ENCODE measurements around the gene PTGES2. TPM values are rescaled to one million over a fixed set of nuclear protein-coding genes. Genes with fewer than 3 reads are reported as not detected.

Gene PTGES2
- total and polyA plus RNA-seq, 9 of the 15 experiments (the other 6 are each of a cell fraction or from before 2014, with no cell fraction given) = 2.4 to 196 (median 90.1) TPM

- no peak for TF ChIP-seq TSHZ1 (CRISPR knock-in tag; IDR thresholded peaks at IDR 0.05)
- 0 out of 2 replicates have a peak, but pooled peaks have one; percentile 34 for TF ChIP-seq KAT7 (CRISPR knock-in tag; IDR thresholded peaks at IDR 0.05; ENCODE audit: borderline replicate concordance)
- TF ChIP-seq FOXK2 (conservative IDR thresholded peaks at IDR 0.05 in 1 of 2, IDR thresholded peaks at IDR 0.05 in 1 of 2; ENCODE audit: low read depth in 2 of 2) = no peak
- TF ChIP-seq CREM (IDR thresholded peaks at IDR 0.05; ENCODE audit: low read depth) = peak; percentile 87
- TF ChIP-seq JUNB (CRISPR knock-in tag; conservative IDR thresholded peaks at IDR 0.05) = no peak
- TF ChIP-seq ZC3H11A (IDR thresholded peaks at IDR 0.05; ENCODE audit: low read depth, low read length) = no peak
- TF ChIP-seq ZNF639 (CRISPR knock-in tag; conservative IDR thresholded peaks at IDR 0.05 in 1 of 2, IDR thresholded peaks at IDR 0.05 in 1 of 2) = 0 out of 4 replicates have a peak, but pooled peaks of 1 of the 2 experiments have one; percentile 35
- TF ChIP-seq ZNF551 (CRISPR knock-in tag; IDR thresholded peaks at IDR 0.05) = no peak
- peak; percentile 96 for TF ChIP-seq ATF7 (IDR thresholded peaks at IDR 0.05)
- TF ChIP-seq ZNF232 (CRISPR knock-in tag; IDR thresholded peaks at IDR 0.05) = no peak
- TF ChIP-seq TAF9B (IDR thresholded peaks at IDR 0.05; ENCODE audit: partially characterized antibody) = no peak
- no peak for TF ChIP-seq NFE2L1 (tag; IDR thresholded peaks at IDR 0.05; ENCODE audit: borderline replicate concordance, low read depth)
- no peak for TF ChIP-seq ZNF197 (CRISPR knock-in tag; IDR thresholded peaks at IDR 0.05; ENCODE audit: low read depth)
- no peak for TF ChIP-seq TAL1 (IDR thresholded peaks at IDR 0.05)
- TF ChIP-seq ZNF561 (CRISPR knock-in tag; conservative IDR thresholded peaks at IDR 0.05) = no peak
- TF ChIP-seq KDM5B (IDR thresholded peaks at IDR 0.05; ENCODE audit: insufficient replicate concordance, low read depth, low read length) = peak; percentile 92
- TF ChIP-seq NCOA4 (IDR thresholded peaks at IDR 0.05; ENCODE audit: partially characterized antibody) = no peak
- no peak for TF ChIP-seq ZNF695 (CRISPR knock-in tag; IDR thresholded peaks at IDR 0.05)
- TF ChIP-seq SUPT5H (IDR thresholded peaks at IDR 0.05) = peak; percentile 65
- peak; percentile 68 for TF ChIP-seq POLR2A (conservative IDR thresholded peaks at IDR 0.05)
- TF ChIP-seq PATZ1 (CRISPR knock-in tag; IDR thresholded peaks at IDR 0.05; ENCODE audit: borderline replicate concordance) = no peak
- peak; percentile 38 for TF ChIP-seq POLR2B (IDR thresholded peaks at IDR 0.05; ENCODE audit: low read depth, partially characterized antibody)
Measured at GRCh38 chr9:128098297-128099230, 29.0 kb downstream of the PTGES2 start (continued).
